HS-27A (cell line): ENCODE results near the gene MED6.

Experiments used
- DNase-seq: peaks from one replicate; pipeline ENCODE4 v3.0.0-alpha.2; 2012; ENCODE audit warnings: low read depth, missing footprints

Gene MED6, protein sequence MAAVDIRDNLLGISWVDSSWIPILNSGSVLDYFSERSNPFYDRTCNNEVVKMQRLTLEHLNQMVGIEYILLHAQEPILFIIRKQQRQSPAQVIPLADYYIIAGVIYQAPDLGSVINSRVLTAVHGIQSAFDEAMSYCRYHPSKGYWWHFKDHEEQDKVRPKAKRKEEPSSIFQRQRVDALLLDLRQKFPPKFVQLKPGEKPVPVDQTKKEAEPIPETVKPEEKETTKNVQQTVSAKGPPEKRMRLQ

DNA sequence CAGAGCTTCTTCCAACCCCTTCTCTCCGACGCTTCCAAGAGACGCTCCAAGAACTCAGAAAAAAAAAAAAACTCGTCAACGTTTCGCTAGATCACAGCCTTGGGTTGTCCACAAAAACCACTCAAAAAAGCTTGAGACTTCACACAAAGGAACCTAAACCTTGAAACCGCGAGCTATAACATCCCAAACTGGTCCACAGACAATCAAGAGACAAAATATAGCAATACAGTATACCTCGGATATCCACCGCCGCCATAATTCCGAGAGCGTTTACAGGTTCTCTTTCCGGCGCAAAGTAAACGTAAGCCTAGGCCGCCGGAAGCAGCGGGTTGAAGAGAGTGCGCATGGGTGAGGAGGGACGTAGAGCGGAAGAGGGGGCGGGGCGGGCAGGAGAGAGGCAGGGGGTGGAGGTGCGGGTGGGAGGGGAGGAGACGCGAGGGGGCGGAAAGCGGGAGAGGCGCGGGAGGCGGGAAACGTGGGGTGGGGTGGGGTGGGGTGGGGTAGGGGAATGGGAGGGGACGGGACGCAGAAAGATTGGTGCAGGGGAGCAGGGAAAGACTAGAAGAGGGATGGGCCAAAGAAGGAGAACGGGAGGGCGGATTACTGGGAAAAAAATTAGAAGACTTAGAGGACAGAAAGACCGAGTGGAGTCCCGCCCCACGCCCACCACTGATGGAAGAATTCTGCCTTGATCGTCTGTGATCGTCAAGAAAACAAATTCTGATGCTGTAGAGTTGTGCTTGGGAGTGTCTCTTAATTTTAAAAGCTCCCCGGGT is at the start of gene MED6:
TSS of gene MED6 (minus strand) at position 274 of the 776 bp plus-strand sequence. CDS start at position 256, 18 bp downstream.
- peak; percentile 75 for DNase-seq

DNA sequence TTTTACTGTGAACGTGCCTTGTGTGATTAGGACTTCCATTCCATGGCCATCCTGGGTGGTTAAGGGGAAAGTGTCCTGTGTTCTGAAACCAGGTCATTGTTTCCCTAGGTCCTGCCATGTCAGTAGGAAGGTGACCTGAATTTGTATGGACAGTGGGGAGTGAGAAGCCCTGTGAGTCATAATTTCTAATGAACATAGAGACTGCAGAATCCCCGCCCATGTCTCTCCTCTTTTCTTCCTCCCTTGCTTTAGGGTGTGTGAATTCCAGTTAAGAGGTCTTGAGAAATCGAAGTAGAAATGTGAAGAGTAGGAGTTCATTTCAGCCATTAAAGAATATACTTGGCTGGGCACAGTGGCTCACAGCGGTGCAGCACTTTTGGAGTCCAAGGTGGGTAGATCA is 49.3 kb upstream of the MED6 start:
- no peak for DNase-seq

DNA sequence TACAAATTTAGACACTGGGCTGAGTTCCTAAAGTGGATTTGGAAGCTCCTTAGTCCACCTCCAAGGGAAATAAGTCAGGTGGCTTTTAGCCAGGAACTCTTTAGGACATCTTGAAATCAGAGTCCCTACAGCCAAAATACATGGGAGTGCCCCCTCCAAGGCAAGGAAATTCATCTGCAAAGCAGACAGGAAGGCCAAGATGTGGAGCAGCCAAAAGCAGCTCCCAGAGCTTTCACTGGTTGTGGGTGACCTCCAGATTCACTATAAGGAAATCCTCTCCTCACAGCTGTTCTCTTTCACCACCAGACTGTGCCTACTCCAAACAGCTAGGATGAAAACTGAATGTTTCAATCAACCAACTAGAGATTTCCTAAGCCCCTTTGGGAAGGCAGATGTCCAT is 47.9 kb upstream of the MED6 start:
- no peak for DNase-seq

DNA sequence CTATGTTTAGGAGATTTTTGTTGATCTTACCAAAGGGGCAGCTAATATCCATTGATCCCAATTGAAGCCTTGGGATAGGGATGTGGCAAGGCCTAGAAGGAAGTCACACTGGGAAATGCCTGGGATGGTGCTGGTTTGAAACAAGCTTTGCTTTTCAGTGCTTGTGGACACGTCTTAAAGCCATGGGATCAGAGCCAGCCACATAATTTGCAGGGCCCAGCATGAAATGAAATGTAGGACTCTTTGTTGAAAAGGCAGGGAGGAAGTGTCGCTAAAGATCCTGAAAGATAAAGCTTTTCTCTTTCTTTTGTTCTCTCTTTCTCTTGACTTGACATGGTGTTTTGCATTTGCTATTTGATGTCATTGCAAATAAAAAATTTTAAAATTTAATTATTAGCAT is 46.2 kb upstream of the MED6 start:
- no peak for DNase-seq

DNA sequence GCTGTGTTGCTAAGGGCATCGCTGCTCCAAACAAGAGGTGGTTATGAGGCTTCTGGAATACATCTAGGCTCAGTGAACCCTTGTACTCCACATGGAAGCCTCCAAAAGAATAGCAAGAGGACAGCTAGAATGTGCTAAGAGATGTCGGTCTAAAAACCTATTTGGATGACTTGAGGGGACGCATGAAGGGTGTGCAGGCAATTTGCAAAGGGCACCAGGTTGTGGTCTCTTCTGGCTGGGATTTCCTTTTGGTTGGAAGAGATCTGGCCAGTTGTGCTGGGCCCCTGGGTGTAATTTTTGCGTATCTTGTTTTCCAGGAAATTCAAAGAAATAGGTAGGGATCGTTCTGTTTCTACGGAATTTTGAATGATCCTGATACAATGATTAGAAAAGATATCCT is 45.4 kb upstream of the MED6 start:
- no peak for DNase-seq

DNA sequence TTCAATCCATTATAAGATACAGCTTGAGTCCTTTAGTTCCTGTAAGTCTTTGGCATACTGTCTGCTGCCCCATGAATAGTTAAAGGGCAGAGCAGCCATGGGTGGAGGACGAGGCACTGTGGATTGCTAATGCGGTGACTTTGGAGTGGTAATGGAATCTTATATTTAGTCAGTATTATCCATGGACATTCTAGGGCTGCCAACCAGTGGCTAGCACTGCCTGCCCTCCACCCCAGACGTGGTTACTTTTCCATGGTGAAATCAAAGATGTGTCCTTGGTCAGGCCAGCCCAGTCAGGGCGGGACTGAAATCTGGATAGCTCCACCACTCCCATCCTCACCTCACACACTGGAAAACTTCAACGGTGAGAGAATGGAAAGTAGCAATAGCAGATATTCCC is 43.5 kb upstream of the MED6 start:
- no peak for DNase-seq

DNA sequence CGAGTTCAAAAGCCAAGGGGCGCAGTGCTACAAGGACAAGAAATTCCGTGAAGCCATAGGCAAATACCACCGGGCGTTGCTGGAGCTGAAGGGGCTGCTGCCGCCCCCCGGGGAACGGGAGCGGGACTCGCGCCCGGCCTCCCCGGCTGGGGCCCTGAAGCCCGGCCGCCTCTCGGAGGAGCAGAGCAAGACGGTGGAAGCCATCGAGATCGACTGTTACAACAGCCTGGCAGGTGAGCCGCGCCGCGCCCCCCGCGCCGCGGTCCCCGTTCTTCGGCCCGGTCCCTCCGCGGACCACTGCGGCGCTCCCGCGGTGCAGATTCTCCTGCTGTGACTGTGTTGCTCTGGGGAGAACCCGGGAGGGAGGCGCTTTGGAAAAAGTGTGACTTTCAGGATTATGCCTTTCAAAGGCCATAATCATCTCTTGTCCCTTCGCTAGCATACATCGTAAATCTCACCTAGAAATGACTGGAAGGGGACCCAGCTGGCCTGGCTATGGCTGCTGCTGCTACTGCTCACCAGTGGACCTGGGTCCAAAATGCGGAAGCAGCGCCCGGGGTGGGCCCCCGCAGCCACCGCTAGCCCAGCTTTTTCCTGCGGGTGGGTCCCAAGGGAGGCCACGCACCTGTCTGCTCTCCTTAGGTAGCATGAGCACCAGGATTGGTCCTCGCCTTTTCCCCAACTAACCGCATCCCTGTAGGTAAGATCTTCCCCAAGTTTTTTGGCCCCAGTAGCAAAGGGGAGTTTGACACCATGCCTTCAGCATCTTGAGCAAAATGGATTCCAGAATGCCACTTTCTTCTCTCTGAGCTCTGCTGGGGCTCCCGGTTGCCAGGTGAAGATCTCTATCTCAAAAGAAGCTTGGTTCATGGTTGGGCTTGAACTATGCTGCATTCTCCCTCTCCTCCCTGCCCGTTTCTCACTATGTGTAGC is 42.1 kb upstream of the MED6 start:
- no peak for DNase-seq

DNA sequence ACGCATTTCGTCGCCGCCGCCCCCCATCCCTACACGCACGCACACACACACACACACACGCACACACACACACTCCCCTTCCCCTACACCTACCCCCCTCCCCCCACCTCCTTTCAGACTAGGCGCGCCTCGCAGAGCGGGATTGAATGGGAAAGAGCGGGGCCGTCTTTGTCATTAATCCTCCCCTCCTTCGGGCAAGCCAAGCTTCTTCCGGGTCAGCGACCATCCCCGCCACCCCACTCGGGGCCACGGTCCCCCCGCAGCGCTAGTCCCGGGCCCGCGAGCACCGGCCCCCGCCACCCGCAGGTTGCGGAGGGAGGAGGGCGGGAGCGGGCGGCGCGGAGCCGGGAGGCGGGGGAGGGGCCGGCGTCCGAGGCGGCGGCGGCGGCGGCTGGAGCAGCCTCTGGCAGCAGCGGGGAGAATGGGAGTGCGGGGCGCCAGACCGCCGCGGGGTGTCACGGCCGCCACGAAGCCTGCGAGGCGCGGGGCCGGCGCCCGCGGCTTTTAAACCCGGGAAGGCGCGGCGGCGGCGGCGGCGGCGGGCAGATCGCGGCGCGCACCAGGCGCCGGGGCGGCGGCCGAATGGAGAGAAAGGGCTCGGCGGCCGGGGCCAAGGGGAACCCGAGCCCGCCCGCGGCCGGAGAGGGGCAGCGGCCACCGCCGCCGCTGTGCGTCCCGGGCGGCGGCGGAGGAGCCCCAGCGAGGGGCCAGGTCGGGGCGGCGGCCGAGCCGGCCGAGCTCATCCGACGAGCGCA is 41.3 kb upstream of the MED6 start, which contains the start of gene TTC9:
TSS of gene TTC9 (plus strand) at position 369 of the 755 bp plus-strand sequence. CDS start at position 583, 214 bp downstream.
- DNase-seq = no peak

DNA sequence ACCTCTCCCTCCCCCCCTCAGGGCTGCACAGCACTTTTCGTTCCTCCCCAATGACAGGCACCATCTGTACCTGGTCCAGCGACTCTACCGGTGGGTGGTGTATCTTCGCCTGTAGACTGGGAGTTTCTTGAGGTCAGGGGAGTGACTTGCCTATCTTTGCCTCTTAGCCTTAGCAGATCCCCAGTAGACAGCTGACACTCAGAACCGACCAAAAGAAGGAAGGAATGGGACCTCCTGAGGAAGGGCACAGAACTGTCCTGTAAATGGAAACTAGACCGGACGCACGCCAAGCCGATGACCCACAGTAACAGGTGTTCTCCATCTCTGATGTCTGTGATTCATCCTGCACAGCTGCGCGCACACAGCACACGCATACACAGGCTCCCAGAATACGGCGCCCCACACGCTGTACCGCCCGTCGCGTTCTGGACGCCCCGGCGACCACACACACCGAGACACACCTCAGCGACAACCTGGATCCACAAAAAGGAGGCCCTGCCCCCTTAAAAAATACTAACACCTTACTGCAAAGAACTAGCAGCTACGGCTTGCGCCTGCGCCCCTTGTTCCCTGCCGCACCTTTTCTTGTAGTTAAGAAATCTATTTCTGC is 40.6 kb upstream of the MED6 start:
- no peak for DNase-seq

DNA sequence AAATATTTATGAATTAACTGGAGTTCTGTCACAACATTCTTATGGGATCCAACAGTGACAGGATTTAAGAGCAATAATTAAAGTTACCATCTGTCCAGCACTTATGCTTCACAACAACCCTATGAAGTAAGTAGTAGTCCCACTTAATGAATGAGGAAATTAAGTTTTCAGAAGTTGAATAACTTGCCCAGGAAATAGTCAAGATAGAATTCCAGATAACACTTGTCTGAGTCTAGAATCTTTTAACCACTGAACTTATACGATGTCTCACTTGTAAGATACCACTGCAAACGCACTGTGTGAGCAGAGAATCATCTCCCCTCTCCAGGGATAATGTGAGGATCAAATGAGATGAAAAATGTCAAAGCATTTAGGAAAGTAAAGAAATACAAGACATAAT is 38.0 kb upstream of the MED6 start:
- no peak for DNase-seq

DNA sequence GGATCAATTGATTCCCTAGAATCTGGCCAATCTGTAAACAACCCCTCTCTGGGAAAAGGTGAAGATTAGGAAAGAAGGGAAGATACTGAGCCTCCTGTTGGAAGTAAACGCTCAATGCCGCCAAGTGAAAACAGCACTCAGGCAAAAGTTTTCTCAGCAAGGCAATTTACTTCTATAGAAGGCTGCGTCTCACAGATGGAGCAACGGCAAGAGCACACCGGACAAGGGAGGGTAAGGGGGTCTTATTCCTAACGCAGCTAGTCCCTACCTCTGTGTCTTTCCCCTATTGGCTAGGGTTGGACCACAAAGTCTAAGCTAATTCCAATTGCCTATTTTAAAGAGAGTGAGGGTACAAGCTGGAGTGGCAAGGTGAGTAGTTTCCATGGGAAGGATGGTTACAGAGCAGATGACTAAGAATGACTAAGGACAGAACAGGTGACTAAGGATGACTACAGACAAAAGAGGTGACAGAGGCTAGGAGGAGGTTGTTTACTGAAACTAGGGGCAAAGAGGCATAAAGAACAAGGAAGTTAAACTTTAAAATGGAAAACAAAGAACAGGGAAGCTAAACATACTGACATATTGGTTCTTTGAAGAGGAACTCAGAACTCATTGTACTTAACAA is 35.6 kb upstream of the MED6 start:
- no peak for DNase-seq

DNA sequence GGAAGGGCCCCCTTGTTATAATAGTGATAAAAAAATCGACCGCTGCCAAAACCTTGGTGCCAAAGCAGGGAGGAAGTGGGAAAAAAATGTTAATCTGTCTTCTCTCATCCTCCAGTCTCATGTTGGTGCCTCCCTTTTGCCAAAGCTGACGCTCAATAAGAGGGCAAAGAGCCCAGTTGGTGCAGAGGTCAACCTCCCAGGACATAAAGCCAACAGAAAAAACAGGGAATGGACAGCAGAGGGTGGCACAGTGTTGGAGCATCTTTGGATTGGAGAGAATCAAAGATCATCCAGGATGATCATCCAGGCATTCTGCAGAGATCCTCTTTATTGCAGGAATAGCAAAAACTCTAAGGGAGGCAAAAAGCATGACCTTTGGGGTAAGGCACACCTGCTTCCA is 31.5 kb upstream of the MED6 start:
- DNase-seq = no peak

DNA sequence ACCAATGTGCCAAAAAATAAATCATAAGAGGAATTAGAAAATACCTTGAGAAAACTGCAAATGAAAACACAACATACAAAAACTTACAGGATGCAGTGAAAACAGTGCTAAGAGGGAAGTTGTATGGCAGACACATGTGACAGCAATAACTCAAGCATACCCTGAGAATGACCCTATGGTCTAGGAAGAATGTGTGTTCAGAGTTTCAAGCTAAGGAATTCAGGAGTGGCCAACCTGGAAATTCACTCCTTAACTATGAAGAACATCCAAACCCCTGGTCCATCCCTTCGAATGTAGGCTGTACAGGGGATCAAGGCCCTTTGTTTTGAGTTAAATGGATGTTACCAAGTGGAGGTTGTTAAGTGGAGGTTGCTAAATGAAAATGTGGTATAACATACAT is 24.5 kb upstream of the MED6 start:
- DNase-seq = no peak

DNA sequence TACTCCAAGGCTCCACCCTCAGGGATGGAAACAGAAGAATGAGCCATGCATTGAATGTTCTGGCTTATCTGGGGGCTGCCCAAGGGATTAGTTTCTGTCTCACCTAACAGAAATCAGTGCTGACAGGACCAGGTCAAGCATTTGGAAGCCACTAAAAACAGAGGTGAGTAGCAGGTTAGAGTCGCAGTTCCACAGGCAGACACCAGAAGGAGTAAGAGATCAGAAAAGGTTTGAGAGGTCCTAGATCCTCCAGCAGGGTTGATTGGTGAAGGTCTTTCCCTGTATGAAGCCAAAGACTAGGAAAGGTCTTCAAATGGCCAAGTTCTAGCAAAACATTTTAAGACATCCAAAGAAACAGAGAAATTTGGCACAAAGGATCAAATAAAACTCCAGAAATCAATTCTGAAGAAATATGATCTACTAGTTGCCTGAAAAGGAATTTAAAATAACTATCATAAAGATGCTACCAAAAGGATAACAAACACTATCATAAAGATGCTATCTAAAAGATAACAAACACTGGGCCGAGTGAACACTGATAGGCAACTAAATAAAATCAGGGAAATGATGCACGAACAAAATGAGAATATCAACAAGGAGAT is 21.8 kb upstream of the MED6 start:
- DNase-seq = no peak

DNA sequence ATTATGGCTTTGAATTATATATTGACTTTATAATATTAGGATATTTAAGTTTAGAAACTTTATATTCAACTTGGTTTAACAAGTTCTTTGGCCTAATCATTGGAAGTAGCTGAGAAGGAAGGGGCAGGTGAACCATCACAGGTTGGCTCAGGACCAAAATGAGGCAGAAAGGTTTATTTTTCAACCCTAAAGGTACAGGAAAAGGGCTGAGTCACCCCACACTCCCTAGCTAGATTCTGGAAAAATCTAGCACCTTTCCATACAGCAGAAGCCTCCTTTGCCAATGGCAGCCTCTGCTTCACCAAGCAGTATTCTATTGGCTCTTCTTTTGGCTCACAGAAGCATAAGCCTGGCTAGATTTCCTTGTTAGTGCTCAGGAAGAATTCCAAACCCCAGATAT is 19.3 kb upstream of the MED6 start:
- no peak for DNase-seq

DNA sequence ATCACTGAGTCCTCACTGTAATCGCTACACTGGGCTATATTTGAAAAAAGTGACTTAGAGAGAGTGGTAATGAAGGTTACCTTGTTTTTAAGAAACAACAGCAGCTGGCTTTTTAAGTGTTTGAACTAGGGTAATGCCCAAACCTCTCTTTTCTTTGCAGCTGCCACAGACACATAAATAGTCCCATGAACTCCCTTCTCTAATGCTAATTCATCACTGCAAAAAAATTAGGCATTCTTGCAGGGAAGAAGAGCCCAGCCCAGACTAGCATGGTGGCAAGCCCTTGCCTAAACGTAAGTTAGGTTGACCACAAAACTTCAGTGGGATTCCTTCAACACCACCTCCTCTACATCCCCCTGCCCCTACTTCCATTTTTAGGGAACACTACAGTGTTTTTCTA is 17.9 kb upstream of the MED6 start:
- no peak for DNase-seq

DNA sequence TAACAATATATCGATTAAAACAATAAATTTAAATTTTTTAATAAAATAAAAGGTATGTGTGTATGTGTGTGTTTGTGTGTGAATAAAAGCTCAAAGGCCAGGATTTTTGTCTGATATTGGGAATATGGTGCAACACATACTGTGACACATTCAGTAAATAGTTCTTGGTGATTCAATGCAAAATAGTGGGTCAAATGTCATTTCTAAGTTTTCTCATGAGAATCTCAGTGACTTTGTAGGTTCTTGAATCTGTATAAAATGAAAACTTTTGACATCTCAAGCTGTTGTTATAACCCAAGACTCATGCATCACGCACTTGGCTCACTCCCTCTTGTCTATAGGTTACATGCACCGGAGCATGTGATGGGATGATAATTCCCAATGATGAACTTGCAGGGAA is 16.2 kb upstream of the MED6 start:
- no peak for DNase-seq

DNA sequence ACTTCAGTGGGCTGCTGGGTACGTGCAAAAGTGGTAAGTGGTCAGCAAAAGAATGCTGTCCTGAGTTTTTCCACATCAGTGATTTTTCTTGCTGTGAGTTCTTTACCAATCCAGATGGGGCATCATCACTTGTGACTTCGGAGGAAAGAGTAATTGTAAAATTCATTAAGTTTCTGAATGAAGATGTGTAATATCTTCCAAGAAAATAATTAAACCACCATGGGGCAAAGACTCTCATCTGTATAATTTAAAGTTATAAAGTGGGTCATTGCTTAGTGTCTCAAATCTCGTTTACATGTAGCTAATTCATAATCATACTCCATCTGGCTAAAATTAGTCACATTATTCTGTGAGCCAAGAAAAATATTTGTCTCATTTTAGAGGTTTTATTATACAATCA is 10.8 kb upstream of the MED6 start:
- DNase-seq = no peak

DNA sequence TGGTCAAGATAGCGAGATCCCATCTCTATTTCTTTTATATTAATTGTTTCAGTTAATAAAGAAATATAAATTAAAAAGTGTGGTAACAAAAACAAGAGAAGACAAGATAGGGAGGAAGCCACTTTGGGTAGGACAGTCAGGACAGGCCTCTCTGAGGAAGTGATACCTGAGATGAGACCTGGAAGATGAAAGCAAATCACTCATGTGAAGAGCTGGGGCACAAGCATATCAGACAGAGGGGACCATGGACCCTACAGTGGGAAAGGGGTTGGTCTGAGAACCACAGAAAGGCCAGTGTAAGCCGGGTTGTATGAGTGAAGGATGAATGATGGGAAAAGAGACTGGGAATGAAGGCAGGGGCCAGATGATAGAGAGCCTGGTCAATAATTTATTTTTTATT is 1.8 kb upstream of the MED6 start:
- no peak for DNase-seq

DNA sequence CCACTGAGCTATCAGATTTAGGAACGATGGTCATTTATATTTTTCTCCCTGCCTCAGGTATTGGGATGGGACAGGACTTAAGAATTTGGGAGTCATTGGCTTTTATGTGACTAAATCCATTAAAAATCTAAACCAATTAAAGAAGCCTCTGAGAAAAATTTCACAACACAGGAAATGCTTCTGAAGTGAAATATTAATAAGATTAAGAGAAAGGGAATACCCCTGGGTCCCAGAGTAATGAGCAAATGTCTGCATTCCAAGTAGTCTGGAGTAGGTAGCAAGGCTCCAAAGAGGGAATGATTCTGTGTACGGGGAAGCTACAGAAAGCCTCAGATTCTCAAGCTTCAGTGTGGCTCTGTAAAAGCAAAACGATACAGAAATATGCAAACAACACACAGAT is 707 bp upstream of the MED6 start:
- DNase-seq = no peak

DNA sequence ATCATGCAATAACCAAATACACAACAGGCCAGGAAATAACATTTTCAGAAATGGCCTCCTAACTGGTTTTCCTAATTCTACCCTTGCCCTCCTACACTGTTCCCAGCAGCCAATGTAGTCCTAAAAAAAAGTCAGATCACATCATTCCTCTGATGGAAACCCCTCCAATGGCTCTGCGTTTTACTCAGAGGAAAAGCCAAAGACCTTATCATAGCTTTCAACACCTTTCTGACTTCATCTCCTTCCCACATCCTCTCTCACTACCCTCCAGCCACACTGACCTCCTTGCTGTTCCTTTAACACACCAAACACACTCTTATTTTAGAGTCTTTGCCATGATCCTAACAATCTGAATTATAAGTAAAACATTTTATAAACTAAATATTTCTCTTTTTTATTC is 1.1 kb downstream of the MED6 start:
- DNase-seq = no peak
